Astrocyte (in vitro differentiated cells and primary cell): ENCODE results near the gene CTSZ.

Experiments
- CTCF ChIP-seq: IDR thresholded peaks from 2 replicates; pipeline ENCODE4 v1.5.1; 2011; ENCODE audit warnings: low read depth, mild to moderate bottlenecking, inconsistent platforms, low read length, moderate library complexity; ENCODE audit not compliant: insufficient read depth
- EZH2 ChIP-seq: IDR thresholded peaks from 2 replicates; pipeline ENCODE4 v1.6.1; 2012; ENCODE audit warnings: mild to moderate bottlenecking, low read length, inconsistent platforms; ENCODE audit not compliant: insufficient read depth

- no peak for TF ChIP-seq CTCF
- no peak for TF ChIP-seq EZH2
Observed at GRCh38 chr20:59006167-59006863, 739 bp downstream of the CTSZ start.
